Activated T-cell treated with anti-CD3 and anti-CD28 coated beads for 1 hour (primary cell): ENCODE results near the gene RNF8.

Experiments
- DNase-seq: peaks from one replicate; pipeline ENCODE4 v3.0.0-alpha.2; 2020; ENCODE audit warnings: low read depth

Gene RNF8

DNA sequence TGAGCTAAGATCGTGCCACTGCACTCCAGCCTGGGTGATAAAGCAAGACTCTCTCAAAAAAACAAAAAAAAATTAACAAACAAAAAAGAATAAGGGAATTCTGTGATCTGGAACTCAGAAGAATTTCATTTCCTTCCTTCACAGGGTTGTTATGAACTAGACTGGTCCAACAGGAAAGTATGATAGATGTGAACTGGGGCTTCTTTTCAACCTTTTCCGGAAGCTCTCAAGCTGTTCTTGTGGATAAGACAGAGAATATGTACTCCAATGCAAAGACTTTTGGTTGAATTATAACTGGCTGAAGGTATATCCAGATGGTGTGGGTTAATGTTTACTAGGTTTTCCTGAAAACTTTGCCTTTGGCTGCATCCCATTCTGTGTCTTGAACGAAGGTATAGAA is 5.3 kb downstream of the RNF8 start:
- DNase-seq = no peak

GRCh38 chr6:37362101-37362828 is 8.5 kb downstream of the RNF8 start:
- DNase-seq = no peak

DNA sequence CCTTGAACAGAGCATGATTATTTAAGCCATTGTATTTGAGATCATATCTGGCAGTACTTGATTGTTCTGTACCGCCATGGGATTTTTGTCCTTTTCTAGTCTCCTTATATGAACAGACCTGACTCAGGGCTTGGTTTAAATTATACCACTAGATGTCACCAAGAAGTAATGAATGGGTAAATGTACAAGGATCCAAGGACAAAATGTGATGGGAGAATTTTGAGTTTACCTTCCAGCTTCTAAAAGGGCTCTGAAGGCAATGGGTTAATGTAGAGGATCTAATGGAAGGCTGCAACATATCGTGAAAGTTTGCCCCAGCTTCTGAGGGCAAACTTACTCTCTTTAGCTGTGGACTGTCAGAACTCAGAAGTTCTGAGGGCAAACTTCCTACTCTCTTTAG is 12.0 kb downstream of the RNF8 start:
- no peak for DNase-seq

GRCh38 chr6:37366910-37367309 is 13.1 kb downstream of the RNF8 start:
- no peak for DNase-seq

- DNase-seq = no peak
Observed at GRCh38 chr6:37368961-37369320, 15.2 kb downstream of the RNF8 start.

GRCh38 chr6:37369321-37370201 is 15.8 kb downstream of the RNF8 start:
- DNase-seq = no peak

GRCh38 chr6:37371154-37372083 is 17.6 kb downstream of the RNF8 start:
- DNase-seq = no peak

DNA sequence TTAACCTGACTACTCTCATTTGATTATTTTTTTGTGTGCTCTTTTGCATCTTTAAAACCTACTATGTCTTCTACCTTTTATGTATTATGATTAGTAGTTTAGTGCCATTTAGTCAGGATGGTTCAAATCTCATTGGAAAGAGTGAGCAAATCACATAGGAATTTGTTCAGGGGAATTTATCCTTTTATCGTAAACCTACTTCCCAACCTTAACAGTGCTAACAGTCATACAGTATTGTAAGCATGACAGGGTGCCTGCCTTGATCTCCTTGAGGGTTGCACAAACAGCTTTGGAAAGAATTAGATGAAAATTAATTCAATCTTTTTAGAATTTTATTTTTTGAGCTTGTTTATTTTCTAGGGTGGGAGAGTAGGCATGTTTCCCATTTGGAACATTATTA is 18.3 kb downstream of the RNF8 start:
- DNase-seq = no peak

DNA sequence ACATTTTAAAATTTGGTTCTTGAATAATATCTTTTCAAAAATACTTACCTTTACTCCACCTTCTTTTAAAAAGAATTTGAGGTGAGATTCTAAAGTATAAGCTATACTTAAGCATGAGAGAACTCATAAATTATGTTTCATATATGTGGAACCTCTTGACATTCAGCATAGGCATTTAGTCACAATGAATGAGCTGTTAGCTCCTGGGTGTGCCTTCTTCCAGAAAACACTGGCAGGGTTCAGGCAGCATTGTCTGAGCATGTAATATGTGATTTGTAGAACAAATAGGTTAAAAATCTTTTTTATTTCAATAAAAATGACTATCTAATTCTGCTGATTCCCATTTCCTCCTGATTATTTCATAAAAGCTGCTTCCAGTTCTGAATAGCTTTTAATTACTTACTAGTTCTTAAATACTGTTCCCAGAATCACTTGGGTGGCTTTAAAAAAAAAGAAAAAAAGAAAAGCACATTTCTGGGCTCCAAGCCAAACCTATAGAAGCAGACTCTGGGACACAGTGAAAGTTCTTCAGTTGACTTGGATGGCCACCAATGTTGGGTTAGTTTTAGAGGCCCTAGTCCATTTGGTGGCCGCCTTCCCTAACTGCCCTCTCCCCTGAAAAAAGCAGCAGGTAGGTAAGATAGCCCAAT is 20.2 kb downstream of the RNF8 start:
- DNase-seq = no peak

DNA sequence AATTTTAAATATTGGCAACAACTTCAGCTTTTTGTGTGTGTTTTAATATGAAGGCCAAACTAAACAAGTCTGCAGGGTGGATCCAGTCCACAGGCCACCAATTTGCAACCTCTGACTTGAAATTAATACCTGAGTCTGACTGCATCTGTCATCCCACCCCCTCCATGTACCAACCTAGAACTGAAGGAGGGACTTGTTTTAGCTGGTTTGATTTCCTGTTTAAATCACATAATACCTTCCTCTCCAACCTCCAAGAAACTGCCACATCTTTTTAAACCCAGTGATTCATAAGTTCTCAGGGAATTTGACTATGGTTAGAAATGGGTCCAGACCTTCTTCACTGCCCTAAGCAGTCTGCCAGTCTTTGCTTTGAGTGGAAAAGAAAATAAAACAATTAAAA is 21.6 kb downstream of the RNF8 start:
- DNase-seq = no peak

DNA sequence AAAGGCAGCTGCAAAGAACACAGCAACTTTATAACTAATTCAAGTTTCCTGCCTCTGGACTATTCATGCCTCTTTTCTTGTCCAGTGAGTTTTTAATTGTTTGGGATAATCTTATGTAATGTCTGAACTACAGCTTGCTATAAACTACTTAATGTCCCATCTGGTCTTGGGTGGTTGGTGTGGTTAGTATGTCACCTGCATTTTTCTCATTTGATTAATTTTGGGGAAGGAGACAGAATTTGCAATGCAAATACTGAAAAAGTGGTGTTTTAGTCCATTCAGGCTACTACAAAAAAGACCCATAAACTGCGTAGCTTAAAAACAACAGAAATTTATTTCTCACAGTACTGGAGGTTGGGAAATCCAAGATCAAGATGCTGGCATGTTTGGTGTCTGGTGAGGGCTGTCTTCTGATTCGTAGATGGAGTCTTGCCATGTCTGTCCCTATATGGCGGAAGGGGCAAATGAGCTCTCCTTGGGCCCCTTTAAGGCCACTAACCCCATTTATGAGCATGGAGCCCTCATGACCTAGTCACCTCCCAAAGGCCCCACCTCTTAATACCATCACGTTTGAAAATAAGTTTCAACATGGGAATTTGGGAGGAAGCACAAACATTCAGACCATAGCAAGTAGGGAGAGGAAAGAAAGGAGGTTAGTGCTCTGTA is 22.4 kb downstream of the RNF8 start:
- DNase-seq = no peak

DNA sequence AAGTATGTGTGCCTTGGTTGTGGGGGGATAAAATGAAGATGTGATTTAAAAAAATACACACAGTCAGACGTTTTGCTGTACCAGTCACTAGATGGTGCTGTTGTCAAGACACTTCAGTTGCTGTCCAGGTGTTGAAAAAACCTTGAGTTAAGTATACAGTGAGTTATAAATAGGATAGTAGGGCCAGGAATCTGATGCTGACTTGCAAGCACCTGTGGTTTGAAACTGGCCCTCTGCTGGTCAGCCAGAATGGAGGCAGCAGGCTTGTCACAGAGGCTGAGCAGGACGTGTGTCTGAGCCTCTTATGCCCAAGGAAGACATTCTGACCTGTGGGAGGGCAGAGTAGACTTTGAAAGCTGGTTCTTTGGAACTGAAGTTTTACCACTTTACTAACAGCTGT is 27.8 kb downstream of the RNF8 start:
- DNase-seq = no peak

- DNase-seq = no peak
Observed at GRCh38 chr6:37382994-37383765, 29.4 kb downstream of the RNF8 start.

DNA sequence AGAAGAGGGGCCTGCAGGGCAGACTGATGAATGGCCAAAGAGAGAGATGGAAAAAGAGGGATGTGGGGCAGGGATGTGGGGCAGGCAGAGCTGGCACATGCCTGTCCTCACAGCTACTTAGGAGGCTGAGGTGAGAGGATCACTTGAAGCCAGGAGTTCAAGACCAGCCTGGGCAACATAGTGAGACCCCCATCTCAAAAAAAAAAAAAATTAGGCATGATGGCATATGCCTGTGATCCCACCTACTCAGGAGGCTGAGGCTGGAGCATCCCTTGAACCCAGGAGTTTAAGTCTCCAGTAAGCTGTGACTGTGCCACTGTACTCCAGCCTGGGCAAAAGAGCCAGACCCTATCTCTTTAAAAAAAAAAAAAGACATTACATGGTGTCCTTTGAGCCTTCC is 34.8 kb downstream of the RNF8 start:
- DNase-seq = no peak

DNA sequence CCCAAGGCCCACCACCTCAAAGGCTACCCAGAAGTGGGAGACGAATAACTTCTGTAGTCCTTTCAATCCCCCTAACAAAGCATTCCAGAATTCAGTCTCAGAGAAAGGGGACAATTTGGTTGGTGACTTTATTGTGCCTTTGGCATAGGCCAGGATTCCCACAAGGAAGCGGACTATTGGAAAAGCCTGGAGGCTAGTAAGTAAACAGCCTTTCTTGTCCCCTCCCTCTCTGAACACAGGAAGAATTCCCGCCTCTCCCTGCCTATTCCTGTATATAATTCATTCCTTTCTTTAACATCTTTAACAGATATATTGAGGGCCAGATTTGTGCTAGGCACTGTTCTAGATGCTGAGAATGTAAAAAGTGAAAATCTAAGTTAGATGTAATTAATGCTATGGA is 36.1 kb downstream of the RNF8 start:
- DNase-seq = no peak

DNA sequence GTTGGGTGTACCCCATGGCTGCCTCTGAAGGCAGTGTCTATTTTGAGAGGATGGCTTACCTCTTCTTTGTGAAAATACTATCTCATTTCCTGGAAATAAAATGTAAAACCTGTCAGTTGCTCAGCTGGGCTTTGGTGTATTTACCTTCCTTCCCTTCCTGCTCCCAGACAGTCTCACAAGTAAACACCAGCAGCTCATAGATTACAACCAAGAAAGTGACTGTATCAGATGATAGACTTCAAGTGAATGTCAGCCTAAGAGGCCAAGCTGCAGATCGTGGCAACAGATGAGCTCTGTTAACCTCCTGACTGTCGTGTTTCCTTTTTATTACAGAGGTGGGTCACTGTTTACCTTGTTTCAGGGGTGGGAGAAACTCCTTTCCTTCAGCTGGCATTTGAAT is 37.3 kb downstream of the RNF8 start:
- DNase-seq = no peak

DNA sequence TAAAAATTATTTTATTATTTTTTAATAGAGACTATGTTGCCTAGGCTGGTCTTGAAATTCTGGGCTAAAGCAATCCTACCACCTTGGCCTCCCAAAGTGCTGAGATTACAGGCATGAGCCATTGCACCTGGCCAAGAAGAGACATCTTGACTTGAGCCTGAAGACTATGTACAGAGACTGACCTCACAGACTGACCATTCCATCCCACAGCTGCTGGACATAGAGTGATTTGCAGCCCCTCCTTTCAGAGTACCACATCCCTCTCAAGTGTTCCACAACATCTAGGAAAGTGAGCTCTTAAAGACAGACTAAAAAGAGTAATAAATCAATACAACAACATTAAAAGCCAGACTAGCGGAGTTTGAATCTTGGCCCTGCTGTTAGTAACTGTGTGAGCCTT is 39.0 kb downstream of the RNF8 start:
- DNase-seq = no peak

DNA sequence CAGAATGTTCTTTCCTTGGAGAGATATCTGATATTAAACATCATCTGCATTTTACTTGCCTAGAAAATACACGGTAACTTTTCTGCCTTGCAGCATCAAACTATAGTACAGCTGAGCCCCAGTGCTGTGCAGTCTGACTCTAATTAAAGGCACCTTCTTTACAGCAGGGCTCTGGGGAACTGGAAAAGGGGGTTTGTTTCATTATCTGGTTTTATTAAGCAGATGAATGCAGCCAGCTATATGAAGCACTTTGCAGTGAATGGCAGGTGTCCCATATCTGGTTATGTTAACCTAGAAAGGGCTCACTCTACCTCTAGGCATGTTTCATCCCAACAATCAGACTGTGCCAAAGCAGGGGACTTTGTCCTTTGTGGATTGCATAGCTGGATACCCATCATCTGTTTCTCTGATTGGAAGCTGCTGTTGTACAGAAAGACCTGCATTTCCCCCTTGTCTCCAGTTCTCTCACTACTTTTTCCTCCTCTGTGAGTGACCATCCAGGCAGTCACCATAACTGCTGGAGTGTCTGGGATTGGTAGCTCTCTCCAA is 39.7 kb downstream of the RNF8 start:
- DNase-seq = no peak

GRCh38 chr6:37396571-37397180 is 42.9 kb downstream of the RNF8 start:
- no peak for DNase-seq

- DNase-seq = no peak
Observed at GRCh38 chr6:37399131-37399530, 45.3 kb downstream of the RNF8 start.
